Measurements from ENCODE around the gene B4GALT1.
A peak's percentile ranks its signal among the peaks of the same experiment; 100 is the strongest.

The B4GALT1 gene

GRCh38 chr9:33167084-33167971, at the start of gene B4GALT1:
B4GALT1 (minus strand) TSS chr9:33167336; CDS start chr9:33167169, 167 bp downstream.
- DNase-seq (ENCODE audit: low read depth): peak; percentile 96

GRCh38 chr9:33211695-33212393, 44.7 kb upstream of the B4GALT1 start:
- DNase-seq (ENCODE audit: low read depth): no peak

GRCh38 chr9:33210006-33210715, 43.0 kb upstream of the B4GALT1 start:
- no peak for DNase-seq (ENCODE audit: low read depth)

- DNase-seq (ENCODE audit: low read depth): no peak
Measured at GRCh38 chr9:33209394-33209793, 42.3 kb upstream of the B4GALT1 start.

- peak; percentile 5 for DNase-seq (ENCODE audit: low read depth)
Measured at GRCh38 chr9:33202552-33203201, 35.5 kb upstream of the B4GALT1 start.

GRCh38 chr9:33202018-33202417, 34.9 kb upstream of the B4GALT1 start:
- DNase-seq (ENCODE audit: low read depth): no peak

GRCh38 chr9:33198165-33198564, 31.0 kb upstream of the B4GALT1 start:
- no peak for DNase-seq (ENCODE audit: low read depth)

GRCh38 chr9:33197279-33198152, 30.4 kb upstream of the B4GALT1 start:
- no peak for DNase-seq (ENCODE audit: low read depth)

- no peak for DNase-seq (ENCODE audit: low read depth)
Measured at GRCh38 chr9:33196736-33197135, 29.6 kb upstream of the B4GALT1 start.

- DNase-seq (ENCODE audit: low read depth): no peak
Measured at GRCh38 chr9:33193818-33194217, 26.7 kb upstream of the B4GALT1 start.

GRCh38 chr9:33192493-33193255, 25.5 kb upstream of the B4GALT1 start:
- no peak for DNase-seq (ENCODE audit: low read depth)

GRCh38 chr9:33190021-33190705, 23.0 kb upstream of the B4GALT1 start:
- no peak for DNase-seq (ENCODE audit: low read depth)

GRCh38 chr9:33189331-33189791, 22.2 kb upstream of the B4GALT1 start:
- DNase-seq (ENCODE audit: low read depth): no peak

GRCh38 chr9:33188711-33189110, 21.6 kb upstream of the B4GALT1 start:
- no peak for DNase-seq (ENCODE audit: low read depth)

GRCh38 chr9:33187519-33188218, 20.5 kb upstream of the B4GALT1 start:
- DNase-seq (ENCODE audit: low read depth): no peak

- no peak for DNase-seq (ENCODE audit: low read depth)
Measured at GRCh38 chr9:33186457-33187168, 19.5 kb upstream of the B4GALT1 start.

GRCh38 chr9:33185858-33186257, 18.7 kb upstream of the B4GALT1 start:
- DNase-seq (ENCODE audit: low read depth): no peak

- DNase-seq (ENCODE audit: low read depth): no peak
Measured at GRCh38 chr9:33185406-33185805, 18.3 kb upstream of the B4GALT1 start.
